HG02981 (cell line): ENCODE data around the gene ADGRG7.

Experiments used
- ATAC-seq: cut with Tn5 transposase; IDR thresholded peaks from one replicate; pipeline ENCODE4 v1.9.1; 2021; ENCODE audit warnings: mild to moderate bottlenecking, moderate library complexity; ENCODE audit not compliant: unreplicated experiment

ADGRG7 gene

DNA sequence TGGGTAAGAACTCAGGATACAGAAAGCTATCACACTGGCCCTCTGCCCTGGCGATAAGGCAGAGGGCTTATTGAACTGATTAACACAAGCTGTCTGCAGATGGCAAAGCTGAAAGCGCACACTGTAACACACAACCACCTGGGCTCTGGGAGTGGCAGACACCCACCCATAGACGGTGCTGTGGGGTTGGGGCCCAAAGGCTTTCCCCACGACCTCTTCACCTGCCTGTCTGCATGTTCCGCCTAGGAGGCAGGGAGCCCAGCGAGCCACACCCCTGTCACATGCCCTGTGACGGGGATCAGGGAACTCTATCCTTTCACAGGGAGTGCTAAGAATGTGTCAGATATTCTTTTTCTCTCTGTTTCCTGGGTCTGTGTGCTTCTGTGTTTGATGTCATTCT lies 87.8 kb downstream of the ADGRG7 start:
- ATAC-seq = no peak

DNA sequence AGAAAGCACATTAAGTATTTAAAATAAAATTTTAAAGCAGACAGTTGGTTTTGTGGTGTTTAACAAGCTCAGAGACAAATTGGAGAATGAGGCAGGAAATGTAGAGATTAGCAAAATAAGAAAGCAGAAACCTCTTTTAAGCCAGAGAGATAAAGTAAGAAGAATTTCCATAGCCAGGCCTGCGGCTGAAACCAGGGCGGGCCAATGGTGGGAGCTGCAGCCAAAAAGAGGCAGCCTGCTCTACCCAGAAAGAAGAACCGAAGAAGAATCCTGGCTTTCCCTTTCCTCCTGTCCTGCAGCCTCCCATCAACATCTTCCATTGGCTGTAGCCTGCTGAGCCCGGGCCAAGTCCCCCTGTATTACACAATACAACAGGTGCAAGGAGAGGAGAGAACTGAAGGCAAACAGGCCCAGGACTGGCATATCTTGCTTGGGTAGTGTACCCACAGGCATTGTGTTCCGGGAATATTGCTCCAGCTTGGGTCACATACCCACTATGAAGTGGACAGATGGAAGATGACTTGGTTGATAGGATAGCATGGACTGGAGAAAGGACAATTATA lies 88.4 kb downstream of the ADGRG7 start:
- no peak for ATAC-seq

DNA sequence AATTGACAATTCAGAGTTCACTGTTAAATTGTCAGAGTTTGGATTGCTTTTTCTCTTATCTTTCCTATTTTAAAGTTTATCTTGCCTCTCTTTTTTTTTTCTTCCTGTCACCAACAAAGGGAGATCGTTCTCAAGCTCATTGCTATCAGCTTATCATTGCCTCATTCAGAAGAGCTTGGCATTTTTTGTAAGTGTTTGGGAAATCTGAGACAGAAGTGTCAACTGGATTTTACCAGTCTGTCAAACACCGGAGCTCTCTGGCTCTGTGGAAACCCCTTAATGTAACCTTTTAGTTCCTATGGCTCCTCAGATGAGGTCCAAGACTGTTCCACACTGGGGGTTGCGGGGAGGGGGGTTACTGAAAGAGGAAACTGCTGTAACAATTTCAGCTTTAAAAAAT lies 89.3 kb downstream of the ADGRG7 start:
- ATAC-seq = no peak

DNA sequence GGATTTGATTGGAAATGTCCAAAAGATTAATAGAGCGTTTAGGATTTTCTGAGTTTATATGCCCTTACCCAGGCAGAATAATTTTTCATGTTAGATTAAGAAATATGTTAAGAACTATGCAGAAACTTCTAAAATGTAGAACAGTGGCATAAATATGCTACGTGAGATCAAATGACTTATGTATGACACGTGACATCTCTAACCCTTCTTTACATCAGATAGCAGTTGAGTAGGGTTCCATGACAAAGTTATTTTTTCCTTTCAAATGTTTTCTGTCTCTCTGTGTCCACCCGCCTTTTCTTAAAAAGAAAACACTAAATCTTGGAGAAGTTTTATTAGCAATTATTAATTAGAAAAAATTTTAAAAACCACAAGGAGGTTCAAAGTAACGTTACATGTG lies 91.3 kb downstream of the ADGRG7 start:
- no peak for ATAC-seq

DNA sequence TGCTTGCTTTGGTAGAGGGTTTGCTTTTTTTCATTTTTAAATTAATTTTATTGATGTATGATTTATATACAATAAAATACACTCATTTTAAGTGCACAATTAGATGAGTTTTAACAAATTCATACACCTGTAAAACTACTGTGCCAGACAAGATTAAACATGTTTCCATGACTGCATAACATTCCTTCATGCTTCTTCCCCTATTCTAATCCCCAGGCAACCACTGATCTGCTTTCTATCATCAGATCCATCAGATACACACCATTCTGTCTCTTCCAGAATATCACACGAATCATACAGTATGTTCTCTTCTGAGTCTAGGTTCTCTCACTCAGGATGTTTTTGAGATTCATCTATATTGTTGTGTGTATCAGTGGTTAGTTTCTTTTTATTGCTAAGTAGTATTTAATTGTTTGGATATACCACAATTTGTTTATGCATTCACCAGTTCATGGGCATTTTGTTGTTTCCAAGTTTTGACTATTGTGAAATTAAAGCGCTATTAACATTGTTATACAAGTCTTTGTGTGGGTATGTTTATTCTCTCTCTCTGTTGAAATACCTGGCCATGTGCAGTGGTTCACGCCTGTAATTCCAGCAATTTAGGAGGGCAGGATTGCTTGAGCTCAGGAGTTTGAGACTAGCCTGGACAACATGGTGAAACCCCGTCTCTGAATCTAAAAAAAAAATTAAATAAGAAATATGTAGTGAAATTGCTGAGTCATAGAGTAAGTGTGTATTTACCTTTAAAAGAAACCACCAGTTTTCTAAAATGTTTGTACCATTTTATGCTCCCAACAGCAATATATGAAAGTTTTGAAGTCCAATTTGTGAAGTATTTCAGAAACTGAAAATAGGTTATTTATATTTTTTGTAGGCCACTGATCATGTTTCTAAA lies 92.9 kb downstream of the ADGRG7 start:
- ATAC-seq = no peak

DNA sequence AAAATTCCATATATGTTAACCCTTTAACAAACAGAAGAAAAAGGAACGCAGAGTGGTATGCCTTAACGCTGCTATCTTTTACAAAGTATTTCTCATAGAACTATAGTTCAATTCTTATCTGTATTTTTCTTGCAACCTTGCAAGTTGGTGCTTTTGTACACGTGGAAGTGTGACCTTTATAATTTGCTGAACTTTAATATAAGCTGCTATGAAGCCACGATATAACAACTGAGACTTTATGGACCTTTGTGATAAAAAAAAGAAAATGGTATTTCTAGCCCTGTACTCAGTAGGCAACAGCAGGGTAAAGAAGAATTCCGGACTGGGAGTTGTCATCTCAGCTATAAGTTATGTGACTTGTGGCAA lies 93.6 kb downstream of the ADGRG7 start:
- no peak for ATAC-seq

DNA sequence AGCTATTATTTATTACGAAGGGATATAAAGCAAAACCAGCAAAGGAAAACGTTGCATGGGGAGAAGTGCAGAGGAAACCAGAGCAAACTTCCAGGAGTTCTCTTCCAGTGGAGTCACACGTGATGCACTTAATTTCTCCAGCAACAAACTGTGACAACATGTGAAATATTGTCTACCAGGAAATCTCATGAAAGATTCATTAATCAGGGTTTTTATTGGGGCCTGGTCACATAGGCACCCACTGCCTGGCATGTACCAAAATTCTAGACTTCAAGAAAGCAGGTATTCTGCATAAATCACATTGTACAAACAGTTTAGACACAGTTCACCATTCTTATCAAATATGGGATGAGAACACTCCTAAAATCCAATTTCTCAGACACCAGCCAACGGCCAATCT lies 94.5 kb downstream of the ADGRG7 start:
- no peak for ATAC-seq

DNA sequence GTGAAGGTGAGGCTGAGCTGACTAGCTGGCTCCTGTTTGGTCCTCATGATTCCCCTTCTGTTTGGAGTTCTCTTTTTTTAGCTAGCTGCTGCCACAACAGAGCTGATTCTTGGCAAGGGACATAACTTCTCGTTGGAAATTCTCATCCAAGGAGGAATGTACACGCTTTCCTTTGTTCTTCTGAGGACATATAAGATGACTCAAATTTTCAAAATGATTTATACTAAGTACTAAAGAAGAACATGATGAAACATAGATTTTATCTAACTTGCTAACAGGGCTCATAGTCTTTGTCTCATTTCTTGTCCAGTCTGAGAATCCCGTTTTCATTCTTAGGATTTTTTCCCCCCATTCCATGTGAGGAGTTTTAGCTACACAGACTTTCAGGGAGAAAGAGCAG lies 97.0 kb downstream of the ADGRG7 start:
- no peak for ATAC-seq

DNA sequence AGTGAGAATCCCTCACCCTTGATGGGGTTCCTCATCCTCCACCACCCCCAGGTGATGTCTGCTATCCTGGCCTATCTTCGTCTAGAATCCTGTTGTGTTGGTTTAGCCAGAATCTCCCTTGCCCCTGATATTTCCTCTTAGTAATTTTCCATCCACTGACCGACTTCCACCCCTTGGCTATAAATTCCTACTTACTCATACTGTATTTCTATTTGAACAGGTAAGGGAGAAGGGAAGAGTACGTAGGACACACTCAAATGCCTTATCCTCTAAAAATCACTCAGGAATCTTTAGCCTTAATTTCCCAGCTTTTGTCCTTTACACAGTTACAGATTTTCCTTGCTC lies 99.2 kb downstream of the ADGRG7 start:
- no peak for ATAC-seq

DNA sequence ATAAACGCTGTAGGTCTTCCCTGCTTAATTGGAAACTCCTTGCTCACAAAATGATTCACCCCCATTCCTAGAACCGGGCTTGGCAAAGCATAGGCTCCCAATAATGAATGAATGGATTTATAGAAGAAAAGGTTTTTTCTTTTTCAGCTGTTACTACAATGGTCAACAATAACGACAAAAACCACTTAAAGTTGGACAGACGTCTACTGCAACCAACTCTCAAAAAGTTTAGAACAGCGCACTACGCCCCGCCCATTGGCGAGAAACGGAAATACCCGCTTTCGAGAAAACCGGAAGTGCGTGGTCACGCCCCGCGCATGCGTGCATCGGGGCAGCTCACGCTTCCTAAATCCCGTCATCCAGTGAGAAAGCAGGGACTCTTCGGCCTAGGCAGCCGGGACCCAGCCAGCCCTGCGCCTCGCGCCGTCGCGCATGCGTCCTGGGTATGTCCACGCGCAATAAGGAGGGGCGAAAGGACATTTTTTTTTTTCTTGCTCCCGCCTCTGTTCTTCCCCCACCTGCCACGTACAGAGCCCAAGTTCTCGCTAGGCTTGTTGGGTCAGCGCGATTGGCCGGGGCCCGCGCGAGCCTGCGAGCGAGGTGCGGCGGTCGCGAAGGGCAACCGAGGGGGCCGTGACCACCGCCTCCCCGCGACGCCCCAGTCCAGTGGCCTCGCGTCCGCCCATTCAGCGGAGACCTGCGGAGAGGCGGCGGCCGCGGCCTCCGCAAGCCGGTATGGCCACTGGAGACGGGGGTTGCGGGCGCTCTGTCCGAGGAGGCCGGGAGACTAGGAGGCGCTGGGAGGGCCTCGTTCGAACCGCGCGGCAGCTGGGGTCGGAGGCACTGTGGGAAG lies 99.8 kb downstream of the ADGRG7 start, which contains the start of gene TFG:
Gene TFG, plus strand, starts transcription at position 506 of the 853 bp plus-strand sequence. CDS start 4,192 bp downstream, outside the sequence.
- peak; percentile 91 for ATAC-seq

DNA sequence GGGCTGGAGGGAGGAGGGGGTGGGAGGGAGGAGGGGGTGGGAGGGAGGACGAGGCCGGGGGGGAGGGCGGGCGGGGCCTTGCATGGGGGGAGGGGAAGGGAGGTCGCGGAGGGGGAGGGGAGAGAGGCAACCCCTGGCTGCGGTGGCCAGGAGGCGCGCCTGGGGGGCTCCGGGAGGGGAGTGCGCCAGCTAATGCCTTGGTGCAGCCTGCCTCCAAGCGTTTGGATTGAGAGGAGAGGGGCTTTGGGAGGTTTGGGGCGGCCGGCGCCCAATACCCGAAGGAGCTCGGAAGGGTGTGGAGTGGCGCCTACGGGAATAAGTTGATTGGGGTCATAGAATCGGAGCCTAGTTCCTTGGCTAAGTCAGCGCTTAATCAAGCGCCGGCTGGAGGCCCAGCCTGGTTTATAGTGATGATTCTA lies 100.5 kb downstream of the ADGRG7 start:
- no peak for ATAC-seq

DNA sequence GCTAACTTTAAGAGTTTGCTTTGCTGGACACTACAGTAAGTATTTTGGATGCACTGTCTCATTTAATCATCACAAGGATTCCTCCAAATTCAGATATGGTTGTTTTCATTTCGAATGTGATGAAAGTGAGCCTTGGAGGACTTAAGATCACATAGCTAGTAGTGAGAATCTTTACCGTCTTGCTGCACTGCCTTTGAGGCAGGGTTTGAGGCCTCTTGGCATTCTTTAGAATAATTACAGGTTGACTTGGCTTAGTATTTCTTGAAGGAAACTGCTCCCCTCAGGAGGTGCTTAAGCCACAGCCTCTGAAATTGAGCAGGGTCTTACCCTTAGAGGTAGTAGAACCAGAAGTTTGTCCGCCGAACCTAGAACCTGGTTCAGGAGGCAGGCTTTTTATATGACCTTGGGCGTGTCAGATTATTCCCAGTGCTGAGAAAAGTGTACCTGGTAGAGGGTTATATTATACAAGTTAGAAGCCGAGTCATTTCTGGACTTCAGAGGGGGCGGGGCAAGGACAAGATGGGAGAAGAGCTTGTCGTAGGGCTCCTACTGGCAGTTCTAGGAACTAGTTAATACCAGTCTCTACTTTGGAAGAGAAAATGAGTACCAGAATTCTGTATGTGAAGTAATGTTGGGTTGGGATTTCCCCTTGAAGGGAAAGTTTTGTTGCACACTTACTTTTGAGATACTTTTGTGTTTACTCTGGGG lies 101.0 kb downstream of the ADGRG7 start:
- ATAC-seq = peak; percentile 43

DNA sequence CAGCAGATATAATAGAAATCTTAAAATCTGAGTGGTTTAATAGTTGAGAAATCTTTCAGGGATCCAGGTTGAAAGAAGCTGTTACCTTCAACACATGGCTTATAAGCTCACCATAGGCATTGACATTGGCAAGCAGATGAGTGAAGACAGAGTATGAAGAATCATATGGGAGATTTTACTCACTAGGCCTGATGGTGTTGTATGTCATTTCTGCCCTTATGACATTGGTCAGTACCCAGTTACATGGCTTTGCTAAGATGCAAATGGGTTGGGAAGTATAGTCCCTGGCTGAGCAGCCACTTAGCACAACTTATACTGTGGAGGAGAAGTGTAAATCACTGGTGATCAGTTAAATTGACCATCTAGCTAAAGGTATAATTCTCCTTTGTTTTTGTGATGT lies 105.8 kb downstream of the ADGRG7 start:
- ATAC-seq = no peak

DNA sequence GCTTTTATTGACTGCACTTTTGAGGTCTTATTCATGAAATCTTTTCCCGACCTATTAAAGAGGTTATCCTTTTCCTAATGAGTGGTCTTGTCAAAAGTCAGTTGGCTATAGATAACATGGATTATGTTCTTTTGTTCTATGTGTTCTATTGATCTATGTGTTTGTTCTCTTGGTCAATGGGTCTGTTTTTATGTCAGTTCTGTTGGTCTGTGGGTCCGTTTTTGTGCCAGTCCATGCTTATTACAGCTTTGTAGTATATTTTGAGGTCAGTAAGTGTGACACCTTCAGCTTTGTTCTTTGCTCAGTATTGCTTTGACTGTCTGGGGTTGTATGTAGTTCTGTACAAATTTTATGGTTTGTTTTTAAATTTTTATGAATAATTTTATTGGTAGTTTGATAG lies 107.7 kb downstream of the ADGRG7 start:
- ATAC-seq = no peak

DNA sequence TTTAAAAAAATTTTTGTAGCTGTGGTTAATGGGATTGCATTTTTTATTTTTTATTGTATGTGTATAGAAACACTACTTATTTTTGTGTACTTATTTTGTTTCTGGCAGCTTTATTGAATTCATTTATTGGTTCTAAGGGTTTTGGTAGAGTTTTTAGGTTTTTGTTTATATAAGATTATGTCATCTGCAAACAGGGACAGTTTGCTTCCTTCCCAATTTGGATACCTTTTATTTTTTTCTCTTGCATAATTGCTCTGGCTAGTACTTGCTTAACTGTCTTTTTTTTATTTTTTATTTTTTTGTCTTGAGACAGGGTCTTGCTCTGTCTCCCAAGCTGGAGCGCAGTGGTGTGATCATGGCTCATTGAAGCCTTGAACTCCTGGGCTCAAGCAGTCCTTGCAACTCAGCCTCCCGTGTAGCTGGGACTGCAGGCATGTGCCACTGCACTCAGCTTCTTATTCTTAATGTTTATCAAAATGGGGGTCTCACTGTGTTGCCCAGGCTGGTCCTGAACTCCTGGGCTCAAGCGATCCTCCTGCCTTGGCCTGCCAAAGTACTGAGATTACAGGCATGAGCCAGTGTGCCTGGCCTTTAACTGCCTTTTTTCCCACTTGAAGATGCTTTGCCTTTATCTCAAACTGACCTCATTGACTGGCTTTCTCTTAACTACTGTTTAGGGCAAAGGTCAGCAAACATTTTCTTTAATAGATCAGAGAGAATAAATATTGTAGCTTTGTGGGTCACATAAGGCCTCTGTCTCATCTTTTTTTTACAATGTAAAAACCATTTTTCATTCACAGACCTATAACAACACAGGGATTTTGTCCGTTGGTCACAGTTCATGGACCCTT lies 108.5 kb downstream of the ADGRG7 start:
- no peak for ATAC-seq

DNA sequence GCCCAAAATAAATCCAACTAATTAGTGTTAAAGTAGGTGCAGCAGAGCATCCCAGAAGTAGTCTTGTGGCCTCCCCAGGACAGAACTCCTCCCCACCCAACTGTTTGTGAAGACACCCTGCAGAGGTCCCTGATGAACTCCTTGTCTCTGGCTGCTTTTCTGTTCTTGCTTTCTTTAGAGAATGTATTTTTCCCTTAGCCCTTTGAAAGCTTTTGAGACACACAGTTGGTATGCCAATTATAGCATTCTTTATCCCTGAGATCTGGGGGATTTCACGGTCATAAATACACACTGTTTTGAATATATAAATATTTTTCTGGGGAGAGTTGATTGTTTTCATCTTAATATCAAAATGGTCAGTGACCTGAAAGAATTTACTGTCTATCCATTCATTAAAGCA lies 109.7 kb downstream of the ADGRG7 start:
- no peak for ATAC-seq

DNA sequence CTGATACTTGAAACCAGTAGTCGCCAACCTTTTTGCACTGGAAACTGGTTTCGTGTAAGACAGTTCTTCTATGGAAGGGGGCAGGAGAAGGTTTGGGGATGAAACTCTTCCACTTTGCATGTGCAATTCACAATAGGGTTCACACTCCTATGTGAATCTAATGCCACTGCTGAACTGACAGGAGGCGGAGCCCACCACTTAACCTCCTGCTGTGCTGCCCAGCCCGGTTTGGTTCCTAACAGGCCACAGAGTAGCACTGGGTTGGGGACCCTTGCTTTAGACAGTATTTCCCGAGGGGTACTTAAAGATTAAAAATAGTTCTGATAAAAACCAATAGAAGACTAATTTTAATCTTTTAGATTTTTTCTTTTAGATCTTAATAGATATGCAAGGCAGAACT lies 111.0 kb downstream of the ADGRG7 start:
- no peak for ATAC-seq

DNA sequence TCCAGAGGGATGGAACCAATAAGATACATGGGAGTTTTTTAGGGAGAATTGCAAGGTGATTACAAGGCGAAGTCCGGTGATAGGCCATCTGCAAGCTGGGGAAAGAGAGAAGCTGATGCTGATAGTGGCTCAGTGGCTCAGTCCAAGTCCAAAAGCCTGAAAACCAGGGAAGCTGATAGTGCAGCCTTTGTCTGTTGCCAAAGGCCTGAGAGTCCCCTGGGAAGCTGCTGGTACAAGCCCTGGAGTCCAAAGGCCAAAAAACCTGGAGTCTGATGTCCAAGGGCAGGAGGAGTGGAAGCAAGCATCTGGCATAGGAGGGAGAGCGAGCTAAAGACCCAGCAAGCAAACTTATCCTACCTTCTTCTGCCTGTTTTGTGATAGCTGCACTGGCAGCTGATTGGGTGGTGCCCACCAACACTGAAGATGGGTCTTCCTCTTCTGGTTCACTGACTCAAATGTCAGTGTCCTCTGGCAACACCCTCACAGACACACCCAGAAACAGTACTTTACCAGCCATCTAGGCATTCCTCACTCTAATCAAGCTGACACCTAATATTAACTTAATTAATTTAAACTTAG lies 116.6 kb downstream of the ADGRG7 start:
- ATAC-seq = no peak

DNA sequence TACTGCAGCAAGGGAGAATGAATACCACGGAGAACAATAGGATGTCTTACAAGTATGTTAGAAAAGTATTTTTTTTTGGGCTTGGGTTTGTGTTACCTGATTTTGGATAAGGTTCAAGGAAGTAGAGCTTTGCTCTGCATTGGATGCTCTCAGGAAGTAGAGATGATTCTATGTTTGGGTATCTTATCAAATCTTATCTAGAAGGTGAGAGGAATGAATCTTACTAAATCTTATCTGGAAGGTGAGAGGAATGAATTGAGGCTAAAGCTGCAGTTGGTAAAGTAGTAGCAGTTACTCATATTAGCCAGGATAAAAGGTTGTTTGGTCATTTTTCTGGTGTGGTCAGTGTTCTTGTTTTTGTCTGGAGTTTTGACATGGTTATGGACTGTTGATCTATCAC lies 117.3 kb downstream of the ADGRG7 start:
- no peak for ATAC-seq

DNA sequence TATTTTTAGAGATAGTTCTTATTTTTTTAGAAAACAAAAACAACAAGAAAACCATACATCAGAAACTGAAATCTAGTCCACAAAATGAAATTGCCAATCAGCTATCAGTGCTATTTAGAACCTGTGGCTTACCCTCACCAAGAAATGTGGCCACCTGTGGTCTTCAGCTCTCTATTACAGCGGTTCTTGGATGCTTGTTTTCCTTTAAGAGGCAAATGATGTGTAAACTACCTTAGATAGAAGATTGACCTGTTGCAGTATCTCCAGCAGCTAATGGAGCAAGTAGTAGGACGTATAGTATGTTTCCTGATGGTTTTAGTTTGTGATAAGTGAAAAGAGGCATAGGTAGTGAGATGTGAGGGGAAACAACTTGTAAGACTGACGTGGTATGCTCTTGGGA lies 121.1 kb downstream of the ADGRG7 start:
- ATAC-seq = no peak
